GM21423 (cell line): Measurements from ENCODE around the gene NECTIN3.

Experiments used
- ATAC-seq: cut with Tn5 transposase; IDR thresholded peaks from one replicate; pipeline ENCODE4 v1.9.1; 2021; ENCODE audit warnings: mild to moderate bottlenecking, moderate library complexity; ENCODE audit not compliant: unreplicated experiment

The NECTIN3 gene

DNA sequence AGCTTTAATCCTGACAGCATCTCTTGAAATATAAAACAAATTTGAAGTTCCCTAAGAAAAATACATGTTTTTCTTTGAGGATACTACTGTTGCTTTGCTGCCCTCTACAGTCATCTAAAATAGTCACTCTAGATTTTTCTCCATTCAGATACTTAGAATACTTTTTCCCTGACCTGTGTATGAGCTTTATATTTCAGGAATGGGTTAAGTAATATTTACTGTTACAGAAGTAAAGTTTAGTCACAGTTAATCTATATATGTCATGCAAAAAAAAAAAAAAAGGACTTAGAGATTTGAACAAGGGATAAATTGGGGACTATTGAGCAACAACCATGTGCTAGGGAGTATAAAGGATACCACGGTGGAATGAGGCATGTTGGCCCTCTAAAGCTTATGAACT lies 8.8 kb downstream of the NECTIN3 start:
- ATAC-seq, result no peak

DNA sequence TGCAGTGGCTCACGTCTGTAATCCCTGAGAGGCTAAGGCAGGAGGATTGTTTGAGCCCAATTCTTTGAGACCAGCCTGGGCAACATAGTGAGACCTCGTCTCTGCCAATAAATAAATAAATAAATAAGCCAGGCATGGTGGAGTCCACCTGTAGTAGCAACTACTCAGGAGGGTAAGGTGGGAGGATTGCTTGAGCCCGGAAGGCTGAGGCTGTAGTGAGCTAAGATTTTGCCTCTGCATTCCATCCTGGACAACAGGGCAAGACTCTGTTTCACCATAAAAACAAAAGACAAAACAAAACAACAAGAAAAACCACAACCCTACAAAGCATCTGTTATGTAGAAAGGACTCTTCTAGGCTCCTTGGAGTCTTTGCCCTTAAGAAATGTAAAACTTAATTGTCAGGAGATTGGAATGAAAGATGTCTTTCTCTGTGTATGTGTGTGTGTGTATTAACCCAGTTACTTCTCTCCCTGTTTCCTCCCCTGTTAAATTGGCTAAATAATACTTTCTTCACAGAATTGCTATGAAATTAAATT lies 9.5 kb downstream of the NECTIN3 start:
- no peak for ATAC-seq

DNA sequence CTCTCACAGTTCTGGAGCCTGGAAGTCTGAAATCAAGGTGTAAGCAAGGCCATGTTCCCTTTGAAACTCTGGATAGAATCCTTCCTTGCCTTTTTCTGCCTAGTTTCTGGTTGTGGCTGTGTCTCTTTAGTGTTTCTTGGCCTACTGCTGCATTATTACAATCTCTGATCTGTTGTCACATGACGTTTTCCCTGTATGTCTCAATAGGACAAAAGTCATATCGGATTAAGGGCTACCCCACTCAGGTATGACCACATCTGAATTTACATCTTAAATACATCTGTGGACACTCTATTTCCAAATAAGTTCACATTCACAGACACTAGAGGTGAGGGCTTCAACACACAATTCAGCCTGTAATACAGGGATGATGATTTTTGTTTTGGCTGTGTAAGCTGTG lies 13.3 kb downstream of the NECTIN3 start:
- no peak for ATAC-seq

DNA sequence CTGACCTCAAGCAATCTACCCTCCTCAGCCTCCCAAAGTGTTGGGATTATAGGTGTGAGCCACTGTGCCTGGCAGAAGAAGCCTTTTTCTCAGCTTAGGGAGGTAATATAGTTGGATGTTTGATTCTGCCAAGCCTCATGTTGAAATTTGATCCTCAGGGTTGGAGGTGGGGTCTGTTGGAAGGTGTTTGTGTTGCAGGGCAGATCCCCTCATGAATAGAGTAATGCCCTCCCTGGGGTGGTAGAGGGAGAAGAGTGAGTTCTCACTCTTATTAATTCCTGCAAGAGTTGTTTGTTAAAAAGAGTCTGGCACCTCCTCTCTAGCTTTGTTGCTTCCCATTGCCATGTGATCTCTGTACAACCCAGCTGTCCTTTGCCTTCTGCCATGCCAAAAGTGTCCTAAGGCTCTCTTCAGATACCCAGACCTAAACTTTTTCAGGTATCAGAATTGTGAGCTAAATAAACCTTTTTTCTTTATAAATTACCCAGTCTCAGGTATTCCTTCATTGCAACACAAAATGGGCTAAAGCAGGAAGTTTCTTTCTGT lies 16.4 kb downstream of the NECTIN3 start:
- no peak for ATAC-seq

DNA sequence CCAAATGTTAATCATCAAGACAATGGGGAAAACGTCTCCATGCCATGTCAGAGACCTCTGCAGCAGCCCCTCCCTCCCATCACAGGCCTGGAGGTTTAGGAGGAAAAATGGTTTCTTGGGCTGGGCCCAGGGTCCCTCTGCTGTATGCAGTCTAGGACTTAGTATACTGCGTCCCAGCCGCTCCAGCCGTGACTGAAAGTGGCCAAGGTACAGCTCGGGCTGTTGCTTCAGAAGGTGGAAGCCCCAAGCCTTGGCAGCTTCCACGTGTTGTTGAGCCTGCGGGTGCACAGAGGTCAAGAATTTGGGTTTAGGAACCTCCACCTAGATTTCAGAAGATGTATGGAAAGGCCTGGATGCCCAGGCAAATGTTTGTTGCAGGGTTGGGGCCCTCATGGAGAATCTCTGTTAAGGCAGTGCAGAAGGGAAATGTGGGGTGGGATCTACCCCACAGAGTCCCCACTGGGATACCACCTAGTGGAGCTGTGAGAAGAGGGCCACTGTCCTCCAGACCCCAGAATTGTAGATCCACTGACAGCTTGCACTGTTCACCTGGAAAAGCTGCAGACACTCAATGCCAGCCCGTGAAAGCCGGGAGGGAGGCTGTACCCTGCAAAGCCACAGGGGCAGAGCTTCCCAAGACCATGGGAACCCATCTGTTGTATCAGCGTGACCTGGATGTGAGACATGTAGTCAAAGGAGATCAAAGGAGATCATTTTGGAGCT lies 25.0 kb downstream of the NECTIN3 start:
- ATAC-seq, result no peak

DNA sequence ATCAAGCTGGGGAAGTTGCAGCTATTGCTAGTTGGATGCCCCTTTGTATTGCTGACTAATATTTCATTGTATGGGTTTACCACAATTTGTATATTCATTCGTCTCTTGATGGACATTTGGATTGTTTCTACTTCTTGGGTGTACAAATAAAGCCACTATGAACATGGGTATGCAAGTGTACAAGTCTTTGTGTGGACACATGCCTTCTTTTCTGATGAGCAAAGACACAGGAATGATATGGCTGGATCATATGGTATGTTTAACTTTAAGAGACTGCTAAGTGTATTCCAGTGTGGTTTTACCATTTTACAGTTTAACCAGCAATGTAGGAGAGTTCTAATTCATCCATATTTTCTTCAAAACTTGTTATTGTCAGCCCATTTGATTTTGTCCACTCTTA lies 32.2 kb downstream of the NECTIN3 start:
- no peak for ATAC-seq

DNA sequence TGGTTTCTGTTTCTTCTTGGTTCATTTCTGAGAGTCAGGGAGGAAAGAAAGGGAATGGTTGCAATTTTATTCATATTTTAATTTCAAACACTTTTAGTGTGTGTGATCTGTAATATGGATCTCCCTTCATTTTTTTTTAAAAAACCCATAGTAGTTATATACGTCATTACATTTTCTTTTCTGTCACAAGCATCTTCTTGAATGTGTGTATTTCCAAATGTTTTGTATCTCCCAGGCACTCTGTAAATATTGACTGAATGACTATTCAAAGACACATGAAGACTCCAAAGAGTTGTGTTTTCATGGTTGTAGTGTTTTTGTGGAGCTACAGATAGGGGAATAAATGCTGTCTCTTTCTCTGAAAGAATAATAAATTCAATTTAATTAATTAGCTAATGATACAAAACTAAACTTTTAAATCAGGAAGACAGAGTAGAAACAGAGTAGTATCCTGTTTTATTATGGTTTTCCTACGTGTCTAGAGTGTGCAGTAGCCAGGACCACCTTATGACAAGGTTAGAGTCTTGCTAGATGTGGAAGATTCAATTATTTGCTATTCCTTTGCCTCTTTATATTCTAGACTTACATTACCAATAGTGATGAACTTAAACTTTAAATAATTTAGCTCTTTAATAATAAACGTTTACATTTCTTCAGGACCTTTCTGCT lies 35.5 kb downstream of the NECTIN3 start:
- ATAC-seq, result no peak

DNA sequence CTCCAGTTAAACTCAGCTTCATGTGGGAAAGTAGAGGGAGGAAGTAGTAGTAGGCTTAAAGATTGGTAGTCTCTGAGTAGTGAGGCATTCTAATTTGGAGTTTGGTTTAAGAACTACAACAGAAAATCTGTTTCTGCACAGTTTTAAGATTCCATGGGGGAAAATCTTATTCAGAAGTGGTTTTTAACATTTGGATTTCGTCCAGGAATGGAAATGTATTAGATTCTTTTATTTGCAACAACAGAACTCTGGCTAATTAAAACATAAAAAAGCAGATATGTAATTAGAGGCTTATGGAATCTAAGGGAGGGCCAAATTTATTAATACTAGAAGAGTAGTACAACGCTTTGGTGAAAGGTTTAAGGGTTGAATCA lies 36.0 kb downstream of the NECTIN3 start:
- ATAC-seq, result no peak

DNA sequence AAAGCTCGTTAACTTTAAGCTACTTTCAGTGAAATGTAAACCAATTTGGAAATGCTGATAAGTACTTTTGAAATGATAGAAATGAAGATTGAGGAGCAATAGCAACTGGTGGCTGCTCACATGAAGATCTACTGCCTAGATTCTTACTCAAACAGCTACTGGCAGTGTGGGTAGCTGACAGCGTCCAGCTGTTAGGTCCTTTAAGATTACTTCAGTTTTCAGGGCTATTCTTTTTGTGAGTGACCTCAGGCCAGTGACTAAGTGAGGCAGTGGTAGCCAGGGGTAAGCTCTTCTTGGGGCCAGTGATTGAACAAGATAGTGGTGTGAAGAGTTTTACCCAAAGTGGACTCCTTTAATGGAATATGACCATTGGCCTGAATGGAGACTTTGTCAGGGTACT lies 41.3 kb downstream of the NECTIN3 start:
- no peak for ATAC-seq

DNA sequence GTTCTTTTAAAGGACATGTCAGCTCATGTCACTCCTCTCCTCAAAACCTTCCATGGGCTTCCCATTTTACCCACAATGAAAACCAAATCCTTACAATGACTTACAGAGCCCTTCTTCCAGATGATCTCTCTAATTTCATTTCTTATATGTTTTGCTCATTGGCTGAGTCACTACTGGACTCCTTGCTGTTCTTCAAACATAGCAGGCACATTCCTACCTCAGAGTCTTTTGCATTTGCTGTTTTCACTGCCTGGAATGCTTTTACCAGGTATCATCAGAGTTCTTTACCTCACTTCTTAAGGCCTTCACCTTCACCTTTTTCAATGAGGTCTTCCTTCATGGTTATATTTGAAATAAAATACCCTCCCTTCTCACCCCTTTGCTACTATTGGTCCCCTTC lies 57.3 kb downstream of the NECTIN3 start:
- no peak for ATAC-seq

DNA sequence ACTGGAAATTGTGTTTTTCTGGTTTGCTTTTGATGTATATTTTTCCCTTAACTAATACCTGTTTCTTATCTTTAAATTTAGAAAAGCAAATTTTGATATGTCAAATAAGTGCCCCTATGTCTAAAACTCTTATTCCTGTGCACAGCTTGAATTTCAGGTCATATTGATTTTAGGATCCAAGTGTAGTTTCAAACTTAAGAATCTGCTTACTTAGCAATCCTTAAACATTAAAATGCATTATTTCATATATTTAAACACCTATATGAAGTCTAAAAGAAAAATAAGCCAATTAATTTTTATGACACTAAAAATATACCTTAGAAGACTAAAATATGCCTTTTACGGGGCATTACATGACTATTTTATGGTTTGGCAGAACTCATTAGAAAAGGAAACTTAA lies 59.2 kb downstream of the NECTIN3 start:
- no peak for ATAC-seq

DNA sequence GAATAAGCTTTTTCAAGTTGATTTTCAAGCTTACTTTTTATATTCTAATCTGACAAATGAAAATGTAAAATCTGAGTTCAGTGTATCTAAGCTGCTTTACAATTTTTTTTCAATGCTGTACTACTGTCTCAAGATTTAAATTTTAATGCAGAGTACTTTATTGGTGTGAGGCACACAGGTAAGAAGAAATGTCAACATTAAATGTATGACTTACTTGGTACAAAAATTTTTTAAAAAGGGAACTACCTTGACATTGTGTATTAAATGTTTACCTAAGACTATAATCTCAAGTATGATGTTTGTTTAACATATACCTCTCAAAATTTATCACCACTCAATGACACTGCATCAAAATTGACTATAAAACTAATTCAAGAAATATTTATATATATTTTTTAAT lies 62.7 kb downstream of the NECTIN3 start:
- ATAC-seq, result no peak

DNA sequence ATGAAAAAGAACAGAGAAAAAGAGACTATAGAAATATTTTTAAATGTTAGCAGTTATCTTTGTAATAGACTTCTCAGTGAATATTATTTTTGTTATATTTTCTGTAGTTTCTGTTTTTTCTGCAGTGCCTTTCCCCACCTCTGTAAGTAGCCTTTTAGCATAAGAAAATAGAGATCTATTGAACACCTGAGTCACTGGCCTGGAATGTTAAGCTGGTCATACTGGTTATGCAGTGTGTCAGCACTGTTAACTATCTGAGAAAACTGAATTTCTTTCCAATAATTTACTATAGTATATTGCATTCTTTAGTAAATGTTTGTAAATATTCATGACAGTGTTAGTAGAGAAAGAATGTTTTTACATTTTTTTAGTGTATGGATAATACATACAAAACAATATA lies 79.8 kb downstream of the NECTIN3 start:
- ATAC-seq, result no peak

DNA sequence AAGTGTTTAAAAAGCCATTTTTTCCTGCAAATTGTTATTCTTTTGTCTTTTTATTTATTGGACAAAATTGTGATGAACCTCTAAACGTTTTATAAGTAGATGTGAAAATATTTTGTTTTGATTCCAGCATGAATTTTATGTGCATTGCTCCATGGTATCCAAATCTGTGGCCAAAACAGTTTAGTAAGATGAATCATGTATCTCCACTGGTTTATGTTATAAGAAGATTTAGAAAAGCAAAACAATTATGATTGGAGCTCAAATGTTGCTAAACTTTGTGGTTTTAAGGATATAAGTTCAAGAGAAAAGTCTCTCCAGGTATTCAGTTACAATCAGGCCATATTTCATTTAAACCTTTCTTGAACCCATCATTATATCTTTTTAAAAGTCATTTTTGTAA lies 80.9 kb downstream of the NECTIN3 start:
- ATAC-seq, result no peak

DNA sequence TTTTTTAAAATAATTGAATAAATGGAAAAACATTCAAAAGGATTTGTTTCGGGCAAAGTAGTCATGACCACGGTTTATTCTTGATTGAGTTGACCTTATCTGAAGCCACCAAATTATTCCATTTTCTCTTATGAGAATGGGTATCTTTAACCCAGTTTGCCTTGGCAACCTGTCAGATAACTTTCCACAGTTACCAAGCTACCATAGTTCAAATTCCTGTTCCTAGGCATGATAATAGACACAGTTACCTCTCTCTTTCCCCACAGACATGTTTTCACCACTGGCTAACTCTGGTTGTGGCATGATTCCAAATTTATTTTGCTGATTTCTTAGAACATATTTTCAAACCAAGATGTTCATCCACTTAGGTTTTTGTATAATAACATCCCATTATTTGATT lies 84.9 kb downstream of the NECTIN3 start:
- no peak for ATAC-seq

DNA sequence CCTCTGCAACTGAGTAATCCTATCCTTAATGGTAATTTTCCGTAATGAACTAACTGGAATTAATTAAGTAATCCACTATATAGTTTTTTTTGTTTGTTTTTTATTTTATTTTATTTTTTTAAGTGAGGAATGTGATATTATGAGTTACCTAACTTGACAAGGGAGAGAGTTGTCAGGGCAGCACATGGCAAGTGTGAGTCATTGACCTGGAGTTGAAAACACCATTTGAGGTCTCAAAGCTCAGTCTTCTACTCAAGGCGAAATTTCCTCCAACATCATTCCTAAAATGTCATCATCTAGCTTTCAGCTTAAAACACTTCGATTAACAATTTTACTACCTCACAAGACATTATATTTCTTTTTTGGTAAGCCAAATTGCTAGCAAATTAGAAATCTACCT lies 87.8 kb downstream of the NECTIN3 start:
- ATAC-seq, result no peak

DNA sequence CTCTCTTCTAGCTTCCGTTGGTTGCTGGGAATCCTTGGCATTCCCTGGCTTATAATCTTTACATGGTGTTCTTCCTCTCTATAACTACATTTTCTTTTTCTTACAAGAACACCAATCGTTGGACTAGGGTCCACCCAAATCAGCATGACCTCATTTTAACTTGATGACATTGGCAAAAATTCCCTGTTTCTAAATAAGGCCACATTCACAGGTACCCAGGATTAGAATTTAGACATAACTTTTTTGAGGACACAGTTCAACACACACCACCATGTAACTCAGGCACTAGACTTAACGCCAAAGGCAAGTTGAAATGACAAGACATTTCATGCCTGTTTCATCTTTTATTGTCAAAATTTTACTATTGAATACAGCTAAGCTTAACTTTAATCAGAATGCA lies 93.0 kb downstream of the NECTIN3 start:
- no peak for ATAC-seq

DNA sequence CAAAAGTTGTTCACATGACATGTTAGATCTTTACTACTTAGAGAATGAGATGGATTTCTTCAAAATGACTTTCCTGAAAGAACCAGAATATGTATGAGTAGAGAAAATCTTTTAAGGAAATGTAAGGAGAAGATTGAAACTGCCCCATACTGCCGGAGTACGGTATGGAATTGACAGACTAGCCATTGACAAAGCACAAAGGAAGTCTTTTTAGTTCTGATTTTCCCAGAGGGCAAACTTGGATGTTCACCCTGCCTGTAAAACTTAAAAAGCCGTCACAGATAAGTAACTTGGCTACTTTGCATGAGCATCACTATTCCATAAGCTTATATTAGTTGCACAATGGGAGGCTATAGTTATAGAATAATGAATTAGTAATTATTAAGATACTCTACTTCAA lies 93.8 kb downstream of the NECTIN3 start:
- no peak for ATAC-seq

DNA sequence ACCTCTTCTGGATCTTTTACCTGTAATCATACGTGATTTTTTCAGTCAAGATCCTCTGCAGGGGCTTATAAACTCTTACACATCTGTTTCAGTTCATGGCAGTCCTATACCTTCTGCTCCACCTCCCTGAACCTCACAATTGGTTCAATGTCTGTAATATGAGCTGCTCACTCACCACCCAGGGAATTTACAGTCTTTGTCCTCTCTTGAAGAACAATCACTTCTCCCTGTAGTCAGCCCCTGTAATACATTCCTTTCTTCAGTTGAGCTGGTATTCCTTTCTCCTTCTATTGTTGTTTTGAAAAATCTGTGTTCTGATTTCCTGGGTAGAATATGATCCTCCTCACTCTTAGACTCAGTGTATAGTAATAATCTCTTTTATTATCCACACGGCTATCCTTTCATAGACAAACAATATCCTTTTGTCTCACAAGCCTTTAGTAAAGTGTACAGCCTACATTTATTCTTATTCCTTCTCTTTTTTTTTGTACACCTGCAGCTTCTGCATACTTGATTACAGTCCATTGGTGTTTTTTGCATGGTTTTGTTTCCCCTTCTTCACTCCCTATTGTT lies 101.8 kb downstream of the NECTIN3 start:
- no peak for ATAC-seq

DNA sequence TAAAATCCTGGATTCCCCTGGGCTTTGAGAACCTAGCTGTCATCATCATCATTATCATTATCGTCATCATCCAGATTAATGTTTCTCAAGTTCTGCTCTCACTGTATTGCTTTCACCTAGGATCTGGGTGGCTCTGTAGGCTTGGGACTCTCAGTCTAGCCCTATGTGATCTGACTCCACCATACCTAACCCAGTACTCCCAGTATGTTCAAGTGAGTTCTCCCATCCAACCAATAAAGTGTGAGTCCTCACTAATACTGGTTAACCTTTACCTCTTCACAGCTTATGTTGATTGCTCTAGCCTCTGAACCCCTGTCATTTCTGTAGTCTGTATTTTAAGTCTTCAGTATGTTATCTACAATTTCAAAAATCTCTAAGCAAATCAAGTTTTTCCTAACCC lies 102.3 kb downstream of the NECTIN3 start:
- ATAC-seq, result no peak

DNA sequence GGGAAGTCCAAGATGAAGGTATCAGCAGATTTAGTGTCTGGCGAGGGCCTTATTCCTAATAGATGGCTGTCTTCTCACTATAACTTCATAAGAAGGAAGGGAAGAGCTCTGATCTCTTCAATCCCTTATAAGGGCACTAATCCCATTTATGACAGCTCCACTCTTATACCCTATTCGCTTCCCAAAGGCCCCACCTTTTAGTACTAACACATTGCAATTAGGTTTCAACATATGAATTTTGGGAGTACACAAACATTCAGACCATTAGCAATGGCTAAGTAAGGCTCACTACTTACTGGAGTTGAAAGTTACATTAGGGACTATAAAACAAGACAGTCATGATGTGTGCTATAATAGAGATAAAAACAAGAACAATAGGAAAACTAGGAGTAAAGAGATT lies 118.9 kb downstream of the NECTIN3 start:
- ATAC-seq, result no peak

DNA sequence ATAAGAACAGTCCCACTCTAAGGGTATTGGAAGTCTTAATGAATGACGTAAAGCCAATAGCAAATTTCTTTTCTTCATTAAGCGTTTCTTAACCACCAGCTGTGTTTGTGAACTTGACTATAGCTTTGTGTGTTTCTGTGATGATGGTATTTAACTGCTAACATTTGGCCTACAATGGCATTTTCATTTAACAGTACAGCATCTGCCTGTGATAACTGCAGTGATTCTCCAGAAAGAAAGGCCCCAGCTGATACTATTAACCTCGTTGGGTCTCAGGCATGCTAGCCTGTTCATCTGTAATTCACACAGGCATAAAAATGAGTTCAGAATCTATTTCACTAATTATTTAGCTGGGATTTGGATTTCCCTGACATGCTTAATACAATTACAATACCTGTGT lies 121.9 kb downstream of the NECTIN3 start:
- ATAC-seq, result no peak
